Measurements from ENCODE around the gene RAD51D.

The RAD51D gene

DNA sequence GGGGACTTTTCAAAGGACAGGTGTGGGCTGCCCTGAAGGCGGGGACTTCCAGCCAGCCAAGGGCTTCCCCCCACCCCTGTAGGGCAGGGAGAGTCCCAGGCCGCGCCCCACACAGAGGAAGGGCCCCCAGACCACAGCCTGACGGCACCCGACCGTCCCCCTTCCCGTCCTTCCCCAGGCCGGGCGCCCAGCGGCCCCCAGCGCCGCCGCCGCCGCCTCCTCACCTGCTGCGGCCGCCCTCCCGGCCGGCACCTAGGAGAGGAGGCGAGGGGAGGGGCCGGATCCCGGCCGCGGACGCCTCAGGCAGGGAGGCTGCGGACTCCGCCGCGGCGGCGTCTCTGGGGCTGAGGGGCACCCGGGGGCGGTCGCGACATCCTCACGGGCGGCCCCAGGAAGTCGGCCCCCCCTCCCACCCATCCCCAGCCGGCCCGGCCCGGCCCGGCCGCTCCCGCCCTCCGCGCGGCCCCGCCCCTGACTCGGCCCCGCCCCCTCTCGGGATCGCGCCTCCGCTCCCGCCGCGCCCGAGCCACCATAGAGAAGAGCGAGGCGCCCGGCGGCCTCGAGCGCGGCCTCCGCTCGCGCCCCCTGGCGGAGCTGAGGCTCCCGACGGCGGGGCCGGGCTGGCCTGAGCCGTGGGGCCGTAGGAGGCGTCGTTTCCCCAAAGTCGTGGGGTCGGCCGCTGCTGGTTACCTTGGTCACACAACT, 30.6 kb downstream of the RAD51D start:
- DNase-seq, result no peak

GRCh38 chr17:35088356-35088880, 31.2 kb downstream of the RAD51D start:
- no peak for DNase-seq

GRCh38 chr17:35087731-35088355, 31.8 kb downstream of the RAD51D start:
- no peak for DNase-seq

DNA sequence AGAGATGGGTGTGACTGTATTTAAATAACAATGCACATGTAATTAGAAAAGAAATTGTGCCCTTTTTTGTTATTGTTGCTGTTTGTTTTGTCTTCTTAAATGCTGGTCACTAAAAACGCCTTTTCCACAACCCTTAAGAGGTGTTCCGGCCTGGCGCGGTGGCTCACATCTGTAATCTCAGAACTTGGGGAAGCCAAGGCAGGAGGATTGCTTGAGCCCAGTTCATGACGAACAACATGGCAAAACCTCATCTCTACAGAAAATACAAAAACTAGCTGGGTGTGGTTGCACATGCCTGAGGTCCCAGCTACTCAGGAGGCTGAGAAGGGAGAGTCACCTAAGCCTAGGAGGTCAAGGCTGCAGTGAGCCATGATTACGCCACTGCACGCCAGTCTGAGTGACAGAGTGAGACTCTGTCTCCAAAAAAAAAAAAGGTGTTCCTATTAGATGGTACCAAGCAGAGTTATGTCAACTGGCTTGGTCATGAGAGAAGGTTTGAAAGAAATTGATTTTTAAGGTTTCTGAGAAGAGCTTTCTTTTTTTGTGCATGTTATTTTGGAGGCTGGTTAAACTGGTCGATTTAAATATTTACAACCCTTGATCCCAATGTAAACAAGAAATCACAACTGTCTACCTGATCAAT, 32.6 kb downstream of the RAD51D start:
- no peak for DNase-seq

DNA sequence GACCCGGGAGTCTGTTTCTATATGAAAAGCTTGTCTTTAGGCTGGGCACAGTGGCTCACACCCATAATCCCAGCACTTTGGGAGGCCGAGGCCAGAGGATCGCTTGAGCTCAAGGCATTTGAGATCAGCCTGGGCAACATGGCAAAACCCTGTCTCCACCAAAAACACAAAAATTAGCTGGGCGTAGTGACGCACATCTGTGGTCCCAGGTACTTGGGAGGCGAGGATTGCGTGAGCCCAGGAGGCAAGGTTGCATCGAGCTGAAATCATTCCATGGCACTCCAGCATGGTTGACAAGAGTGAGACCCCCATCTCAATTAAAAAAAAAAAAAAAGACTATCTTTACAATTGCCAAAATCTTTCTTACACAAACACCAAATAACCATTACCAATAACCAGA, 33.5 kb downstream of the RAD51D start:
- DNase-seq, result no peak

- no peak for DNase-seq
Measured at GRCh38 chr17:35084987-35085386, 34.7 kb downstream of the RAD51D start.

DNA sequence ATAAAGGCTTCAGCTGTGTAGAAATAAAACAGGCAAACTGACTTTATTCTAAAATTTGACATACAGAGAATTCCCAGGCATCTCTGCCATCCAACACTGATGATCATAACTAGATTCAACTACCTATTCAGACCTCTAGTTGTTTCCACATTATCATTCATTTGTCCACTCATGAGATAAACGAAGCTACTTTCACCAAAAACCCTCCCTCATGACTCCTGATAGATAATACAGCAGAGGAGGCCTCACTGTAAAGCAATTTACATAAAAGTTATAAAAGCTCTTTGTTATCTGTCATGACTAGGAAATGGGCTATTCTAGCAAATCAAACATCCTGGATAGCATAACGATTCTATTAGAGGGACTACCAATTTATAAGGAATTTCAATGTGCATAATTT, 36.6 kb downstream of the RAD51D start:
- DNase-seq, result no peak

DNA sequence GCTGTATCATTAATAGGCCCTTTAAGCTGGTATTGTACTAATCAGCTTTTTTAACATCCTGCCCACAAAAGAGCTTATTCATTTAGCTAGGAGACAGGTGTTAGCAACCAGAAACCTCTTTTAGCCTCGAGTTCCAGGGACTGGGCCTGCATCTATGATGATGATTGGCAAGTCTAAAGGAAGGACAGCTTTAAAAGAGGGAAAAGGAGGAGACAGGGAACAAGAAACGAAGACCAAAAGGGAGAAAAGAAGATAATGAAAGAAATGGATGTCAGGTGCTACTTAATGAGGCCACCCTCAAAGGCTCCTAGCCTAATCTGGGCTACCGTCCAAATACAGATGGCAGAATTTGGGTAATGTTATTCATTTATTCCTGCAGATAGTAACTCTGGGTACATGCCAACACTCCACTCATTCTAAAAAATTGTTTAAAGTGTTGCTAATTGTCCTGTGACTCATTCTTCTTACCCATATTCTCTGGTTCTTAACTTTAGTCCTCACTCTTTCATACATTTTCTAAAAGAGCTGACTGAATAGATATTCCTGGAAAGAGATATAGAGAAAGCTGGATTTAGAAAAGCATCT, 37.5 kb downstream of the RAD51D start:
- no peak for DNase-seq

DNA sequence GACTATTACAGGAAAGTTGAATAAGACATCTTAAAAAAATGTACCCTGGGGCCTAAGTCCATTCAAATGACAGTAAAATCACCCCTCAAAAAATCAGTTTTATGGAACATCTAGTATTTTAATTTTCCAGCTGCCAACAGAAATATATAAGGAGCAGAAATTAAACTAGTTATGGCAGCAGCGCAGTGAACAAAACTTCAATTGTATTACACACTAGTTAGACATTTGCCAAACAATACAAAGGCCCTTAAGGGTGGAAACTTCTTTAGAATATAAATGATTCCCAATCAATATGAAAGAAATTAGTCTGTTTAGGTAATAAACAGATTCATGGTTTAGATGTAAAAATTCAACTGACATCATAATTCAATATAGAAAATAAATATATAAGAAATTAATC, 38.0 kb downstream of the RAD51D start:
- DNase-seq, result no peak

GRCh38 chr17:35080536-35080935, 39.1 kb downstream of the RAD51D start:
- DNase-seq, result no peak

GRCh38 chr17:35079547-35080423, 39.9 kb downstream of the RAD51D start:
- DNase-seq, result no peak

GRCh38 chr17:35076874-35077273, 42.8 kb downstream of the RAD51D start:
- no peak for DNase-seq

- DNase-seq, result no peak
Measured at GRCh38 chr17:35074711-35075707, 44.7 kb downstream of the RAD51D start.

GRCh38 chr17:35073991-35074627, 45.6 kb downstream of the RAD51D start:
- no peak for DNase-seq

GRCh38 chr17:35073183-35073790, 46.4 kb downstream of the RAD51D start:
- DNase-seq, result no peak

DNA sequence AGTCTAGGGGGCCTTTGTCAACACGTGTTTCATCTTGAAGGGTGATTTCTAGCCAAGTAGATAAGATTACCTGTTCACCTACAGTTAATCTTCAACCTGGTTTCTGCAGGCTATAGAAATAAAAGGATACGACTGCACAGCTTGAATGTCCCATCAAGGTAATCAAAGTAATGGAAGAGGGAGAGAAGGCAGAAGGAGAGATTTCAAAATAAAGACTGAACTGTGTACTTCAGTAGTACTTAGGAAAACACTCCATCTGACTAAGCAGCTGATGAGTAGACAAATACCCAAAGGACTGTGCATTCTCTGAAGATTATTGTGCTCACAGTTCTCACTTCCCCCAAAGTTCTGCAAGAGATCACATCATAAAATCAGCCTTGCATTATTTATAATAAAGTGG, 50.3 kb downstream of the RAD51D start:
- no peak for DNase-seq

DNA sequence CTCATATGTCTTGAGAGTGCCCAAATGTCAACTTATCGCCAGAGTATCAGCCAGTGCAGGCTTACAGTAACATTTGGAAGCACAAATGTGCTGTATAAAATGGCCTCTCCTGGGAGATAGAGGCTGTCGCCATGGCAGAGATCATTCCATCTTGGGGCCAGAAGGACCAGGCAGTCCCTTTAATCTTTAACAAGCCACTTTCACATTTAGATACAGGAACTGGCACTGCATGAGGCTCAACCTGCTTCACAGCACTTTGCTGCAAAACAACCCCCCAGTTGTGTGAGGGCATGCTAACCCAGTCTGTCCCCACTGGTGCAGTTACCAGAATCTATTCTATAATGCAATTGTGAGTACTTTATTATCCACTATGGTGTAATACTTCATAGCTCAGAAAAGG, 51.4 kb downstream of the RAD51D start:
- DNase-seq, result no peak

GRCh38 chr17:35065880-35066279, 53.8 kb downstream of the RAD51D start:
- DNase-seq, result no peak

GRCh38 chr17:35064516-35065215, 55.0 kb downstream of the RAD51D start:
- no peak for DNase-seq

Data from cortex of kidney (tissue), 1 donor.